Activated naive CD8-positive, alpha-beta T cell treated with anti-CD3 and anti-CD28 coated beads, Interleukin-2, amount 50 U/mL, for 24 hours (primary cell): ENCODE measurements around the gene MCTP2.

Experiments
- ATAC-seq: fragments of 150-1000 bp; cut with Tn5 transposase; one replicate; pipeline ENCODE4 v1.10.0; 2021
- DNase-seq: peaks from one replicate; pipeline ENCODE4 v3.0.0; 2021
- H3K27ac Mint-ChIP-seq: one replicate; pipeline ENCODE4 v1.8.0; 2021; ENCODE audit warnings: mild to moderate bottlenecking, mixed read lengths
- H3K27me3 Mint-ChIP-seq: one replicate; pipeline ENCODE4 v1.8.0; 2021; ENCODE audit warnings: mixed read lengths
- H3K36me3 Mint-ChIP-seq: one replicate; pipeline ENCODE4 v1.8.0; 2021; ENCODE audit warnings: low read depth, mixed read lengths
- H3K4me1 Mint-ChIP-seq: one replicate; pipeline ENCODE4 v1.8.0; 2021; ENCODE audit warnings: mixed read lengths
- H3K4me3 Mint-ChIP-seq: one replicate; pipeline ENCODE4 v1.8.0; 2021; ENCODE audit warnings: mild to moderate bottlenecking, moderate library complexity, mixed read lengths
- H3K9me3 Mint-ChIP-seq: one replicate; pipeline ENCODE4 v1.8.0; 2021; ENCODE audit warnings: mixed read lengths

MCTP2 gene

GRCh38 chr15:94383041-94383440 lies 151.7 kb downstream of the MCTP2 start:
- H3K4me3 Mint-ChIP-seq, result no peak overlapping the region
- H3K36me3 Mint-ChIP-seq, result peaks cover 38% of the 10 kb centered on the region
- H3K9me3 Mint-ChIP-seq, result no peaks in the 10 kb centered on the region
- ATAC-seq, result no peak
- peaks cover 11% of the 10 kb centered on the region for H3K4me1 Mint-ChIP-seq
- no peaks in the 10 kb centered on the region for H3K27me3 Mint-ChIP-seq
- DNase-seq, result no peak
- H3K27ac Mint-ChIP-seq, result no peak overlapping the region

GRCh38 chr15:94383706-94384105 lies 152.3 kb downstream of the MCTP2 start:
- ATAC-seq, result no peak
- Mint-ChIP-seq H3K36me3 (peaks cover 37% of the 10 kb centered on the region), H3K4me1 (peaks cover 13% of the 10 kb centered on the region)

DNA sequence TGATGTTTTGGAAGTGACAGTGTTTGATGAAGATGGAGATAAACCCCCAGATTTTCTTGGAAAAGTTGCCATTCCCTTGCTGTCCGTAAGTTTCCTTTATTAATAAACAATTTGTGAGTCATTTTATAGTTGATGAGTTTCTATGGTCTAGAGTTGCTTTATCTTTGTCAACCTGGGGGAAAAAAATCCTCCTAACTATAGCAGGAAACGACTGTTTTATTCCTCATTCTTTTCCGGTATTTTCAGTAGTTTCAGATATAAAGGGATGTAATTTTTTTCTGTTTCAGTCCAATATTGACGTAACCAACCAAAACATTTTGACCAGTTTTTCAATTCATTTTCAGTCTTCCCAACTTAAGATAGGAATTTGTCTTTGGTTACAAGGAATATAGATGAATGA lies 154.1 kb downstream of the MCTP2 start:
- DNase-seq, result no peak
- Mint-ChIP-seq H3K4me1 (peaks cover 13% of the 10 kb centered on the region), H3K27me3 (no peaks in the 10 kb centered on the region), H3K4me3 (no peak overlapping the region), H3K36me3 (peaks cover 31% of the 10 kb centered on the region), H3K9me3 (no peaks in the 10 kb centered on the region), H3K27ac (no peak overlapping the region)
- ATAC-seq, result no peak

More at GRCh38 chr15:94383706-94384105, 152.3 kb downstream of the MCTP2 start:
- DNase-seq, result no peak
- Mint-ChIP-seq H3K4me3 (no peak overlapping the region), H3K9me3 (no peaks in the 10 kb centered on the region), H3K27me3 (no peaks in the 10 kb centered on the region), H3K27ac (no peak overlapping the region)

GRCh38 chr15:94386351-94386750 lies 155.0 kb downstream of the MCTP2 start:
- DNase-seq (no peak), ATAC-seq (no peak)
- H3K4me1 Mint-ChIP-seq, result peaks cover 13% of the 10 kb centered on the region
- no peak overlapping the region for H3K4me3 Mint-ChIP-seq
- H3K9me3 Mint-ChIP-seq, result no peaks in the 10 kb centered on the region
- H3K27ac Mint-ChIP-seq, result no peak overlapping the region
- no peaks in the 10 kb centered on the region for H3K27me3 Mint-ChIP-seq
- H3K36me3 Mint-ChIP-seq, result peaks cover 31% of the 10 kb centered on the region

DNA sequence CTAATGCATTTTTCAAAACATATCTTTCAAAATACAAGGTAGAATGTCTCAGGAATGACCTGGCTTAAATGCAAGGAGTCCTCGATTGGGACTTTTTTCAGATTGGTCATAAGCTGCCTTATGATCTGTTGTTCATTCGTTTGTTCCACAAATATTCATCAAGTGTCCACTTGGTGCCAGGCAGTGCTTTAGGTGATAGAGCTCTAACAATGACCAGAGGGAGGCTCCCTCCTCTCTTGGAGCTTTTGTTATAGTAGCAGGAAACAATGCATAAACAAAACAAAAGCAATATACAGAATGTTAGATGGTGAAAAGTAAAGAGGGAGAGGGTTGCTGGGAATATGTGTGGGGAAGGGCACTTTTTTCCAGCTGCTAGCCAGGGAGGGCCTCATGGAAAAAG lies 156.1 kb downstream of the MCTP2 start:
- peaks cover 13% of the 10 kb centered on the region for H3K4me1 Mint-ChIP-seq
- ATAC-seq, result no peak
- peak overlapping the region; percentile 78 for H3K27ac Mint-ChIP-seq
- H3K27me3 Mint-ChIP-seq, result no peaks in the 10 kb centered on the region
- peak overlapping the region; percentile 4 for H3K4me3 Mint-ChIP-seq
- DNase-seq, result no peak
- H3K36me3 Mint-ChIP-seq, result peaks cover 34% of the 10 kb centered on the region
- H3K9me3 Mint-ChIP-seq, result no peaks in the 10 kb centered on the region

- Mint-ChIP-seq H3K36me3 (peaks cover 34% of the 10 kb centered on the region), H3K4me3 (peak overlapping the region; percentile 4), H3K4me1 (peaks cover 13% of the 10 kb centered on the region), H3K27ac (peak overlapping the region; percentile 78), H3K27me3 (no peaks in the 10 kb centered on the region), H3K9me3 (no peaks in the 10 kb centered on the region)
- ATAC-seq (peak; percentile 54), DNase-seq (peak; percentile 5)
Observed at GRCh38 chr15:94387849-94388441, 156.6 kb downstream of the MCTP2 start.

DNA sequence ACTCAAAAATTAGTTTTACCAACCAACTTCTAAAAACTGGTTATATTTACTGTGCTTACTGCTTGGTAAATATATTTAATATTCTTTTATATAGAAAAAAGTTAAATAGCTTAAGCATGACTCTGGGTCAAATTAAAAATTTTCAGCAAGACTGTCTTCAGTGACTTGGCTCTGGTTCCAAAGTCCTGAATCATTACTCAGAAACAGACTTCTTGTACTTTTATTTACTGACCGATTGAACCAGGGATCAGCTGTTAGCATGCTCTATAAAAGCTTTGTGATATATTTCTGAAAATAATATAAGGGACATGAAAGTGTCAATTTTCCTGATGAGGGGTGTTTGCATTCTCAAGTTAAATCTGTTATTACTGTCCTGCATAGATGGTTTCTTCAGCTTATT lies 164.3 kb downstream of the MCTP2 start:
- no peaks in the 10 kb centered on the region for H3K27me3 Mint-ChIP-seq
- ATAC-seq (no peak), DNase-seq (no peak)
- no peak overlapping the region for H3K4me3 Mint-ChIP-seq
- peaks cover 13% of the 10 kb centered on the region for H3K36me3 Mint-ChIP-seq
- H3K9me3 Mint-ChIP-seq, result no peaks in the 10 kb centered on the region
- no peak overlapping the region for H3K27ac Mint-ChIP-seq
- H3K4me1 Mint-ChIP-seq, result no peaks in the 10 kb centered on the region

GRCh38 chr15:94397337-94397736 lies 166.0 kb downstream of the MCTP2 start:
- no peaks in the 10 kb centered on the region for H3K27me3 Mint-ChIP-seq
- H3K36me3 Mint-ChIP-seq, result peaks cover 9% of the 10 kb centered on the region
- no peak overlapping the region for H3K27ac Mint-ChIP-seq
- H3K9me3 Mint-ChIP-seq, result no peaks in the 10 kb centered on the region
- no peak for DNase-seq
- no peak overlapping the region for H3K4me3 Mint-ChIP-seq
- no peaks in the 10 kb centered on the region for H3K4me1 Mint-ChIP-seq
- no peak for ATAC-seq

DNA sequence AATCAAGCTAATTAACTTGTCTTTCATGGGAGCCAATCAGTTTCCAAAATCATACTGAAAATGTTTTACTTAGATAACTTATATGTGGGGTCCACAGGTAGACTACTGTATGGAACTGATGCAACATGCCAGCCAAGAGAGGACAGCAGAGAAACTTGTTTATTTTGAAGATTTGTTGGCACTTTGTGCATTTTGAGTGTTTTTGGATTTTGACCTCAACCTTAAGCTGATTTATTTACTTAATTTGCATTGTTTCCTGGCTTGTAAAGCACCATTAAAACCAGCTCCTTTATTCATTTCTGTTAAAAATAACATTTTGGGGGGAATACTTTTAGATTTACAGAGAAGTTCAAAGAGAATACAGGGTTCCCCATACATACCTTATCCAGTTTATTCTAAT lies 166.6 kb downstream of the MCTP2 start:
- no peak overlapping the region for H3K27ac Mint-ChIP-seq

DNA sequence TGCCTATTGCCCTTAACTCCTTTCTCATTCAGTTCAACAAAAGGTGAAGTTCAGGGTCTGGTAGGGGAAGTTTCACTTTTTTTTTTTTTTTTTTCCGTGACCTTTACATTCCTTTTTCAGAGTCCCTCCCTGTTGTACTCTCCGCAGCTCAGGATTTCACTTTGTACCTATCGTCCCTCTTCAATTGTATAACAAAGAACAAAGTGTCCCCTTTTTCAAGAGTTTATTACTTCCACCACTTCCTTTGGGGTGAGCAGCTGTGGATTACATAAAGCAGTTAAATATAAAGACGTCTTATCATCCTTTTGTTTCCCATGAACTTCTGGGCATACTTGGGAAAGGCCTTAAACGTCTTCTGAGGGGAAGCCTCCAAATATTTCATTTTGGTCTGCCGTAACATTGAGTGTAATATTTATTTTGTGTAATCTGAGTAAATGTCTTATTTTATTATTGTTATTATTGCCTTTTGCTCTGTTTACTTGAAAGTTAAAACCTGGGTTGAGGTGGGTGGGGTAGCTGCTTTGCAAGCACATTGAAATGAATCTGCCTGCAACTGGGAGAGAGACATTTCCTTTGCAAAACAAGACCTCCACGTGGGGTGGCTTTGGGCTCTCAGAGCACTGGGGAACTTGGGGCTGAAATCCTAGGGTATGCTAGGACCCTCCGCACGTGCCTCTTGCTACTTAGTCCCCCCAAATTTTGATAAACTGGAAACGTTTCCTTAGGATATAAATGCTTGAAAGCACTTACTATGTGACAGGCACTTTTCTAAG lies 169.4 kb downstream of the MCTP2 start:
- H3K36me3 Mint-ChIP-seq, result peaks cover 19% of the 10 kb centered on the region
- H3K4me1 Mint-ChIP-seq, result no peaks in the 10 kb centered on the region
- ATAC-seq (no peak), DNase-seq (no peak)
- H3K9me3 Mint-ChIP-seq, result no peaks in the 10 kb centered on the region
- H3K27me3 Mint-ChIP-seq, result no peaks in the 10 kb centered on the region
- no peak overlapping the region for H3K4me3 Mint-ChIP-seq
- no peak overlapping the region for H3K27ac Mint-ChIP-seq

More for the DNA sequence above, 166.6 kb downstream of the MCTP2 start:
- Mint-ChIP-seq H3K9me3 (no peaks in the 10 kb centered on the region), H3K36me3 (peaks cover 12% of the 10 kb centered on the region), H3K4me1 (no peaks in the 10 kb centered on the region), H3K27me3 (no peaks in the 10 kb centered on the region), H3K4me3 (no peak overlapping the region)
- ATAC-seq (no peak), DNase-seq (no peak)

DNA sequence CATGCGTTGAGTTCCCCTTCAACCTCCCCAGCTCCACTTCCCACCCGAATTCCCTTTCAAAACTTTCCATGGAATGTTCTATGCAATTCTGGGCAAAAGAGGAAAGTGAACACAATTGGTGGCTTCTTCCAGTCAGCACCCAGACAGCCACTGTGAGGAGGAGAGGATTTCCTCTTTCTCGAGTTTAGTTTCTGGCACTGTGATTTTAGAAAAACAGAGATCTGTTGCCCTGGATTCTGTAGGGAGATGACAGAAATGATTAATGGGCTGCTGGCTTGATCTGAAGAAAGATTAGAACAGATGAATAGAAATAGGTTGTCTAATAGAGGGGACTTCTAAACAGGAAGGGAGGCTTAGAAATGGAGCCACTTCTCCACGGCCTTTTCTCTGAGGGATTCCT lies 172.0 kb downstream of the MCTP2 start:
- peaks cover 15% of the 10 kb centered on the region for H3K36me3 Mint-ChIP-seq

DNA sequence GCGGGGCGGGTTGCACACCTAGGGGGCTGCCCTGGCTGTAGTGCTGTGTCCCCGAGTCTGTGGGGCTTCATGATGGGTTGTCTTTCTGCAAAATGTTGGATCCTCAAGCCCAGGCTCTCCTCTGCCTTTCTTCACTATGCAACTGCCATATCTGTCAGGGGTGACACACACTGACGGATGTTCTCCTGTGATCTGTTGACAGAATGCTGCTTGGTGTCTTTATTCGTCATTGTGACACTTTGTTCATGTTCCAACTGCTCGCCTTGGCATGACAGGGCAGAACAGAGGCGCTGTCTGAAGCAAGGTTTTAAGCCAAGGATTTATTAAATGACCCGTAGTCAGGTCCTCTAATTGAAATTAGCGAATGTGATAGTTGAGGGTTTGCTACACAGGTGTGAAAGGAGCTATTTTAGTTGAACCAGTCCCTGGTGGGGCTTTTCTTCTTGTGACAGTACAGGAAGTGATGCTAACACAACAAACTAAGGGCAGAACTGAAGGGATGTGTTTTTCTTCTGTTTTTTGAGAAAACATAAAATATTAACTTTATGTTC lies 173.4 kb downstream of the MCTP2 start:
- DNase-seq (no peak), ATAC-seq (no peak)
- Mint-ChIP-seq H3K36me3 (peaks cover 19% of the 10 kb centered on the region), H3K27ac (no peak overlapping the region), H3K4me1 (no peaks in the 10 kb centered on the region), H3K27me3 (no peaks in the 10 kb centered on the region), H3K4me3 (no peak overlapping the region), H3K9me3 (no peaks in the 10 kb centered on the region)

More for the DNA sequence above, 172.0 kb downstream of the MCTP2 start:
- Mint-ChIP-seq H3K27me3 (no peaks in the 10 kb centered on the region), H3K4me1 (no peaks in the 10 kb centered on the region), H3K27ac (no peak overlapping the region), H3K4me3 (no peak overlapping the region), H3K9me3 (no peaks in the 10 kb centered on the region)
- DNase-seq (no peak), ATAC-seq (no peak)

GRCh38 chr15:94411285-94411684 lies 179.9 kb downstream of the MCTP2 start:
- H3K27me3 Mint-ChIP-seq, result no peaks in the 10 kb centered on the region
- peaks cover 7% of the 10 kb centered on the region for H3K36me3 Mint-ChIP-seq
- DNase-seq (no peak), ATAC-seq (no peak)
- H3K4me3 Mint-ChIP-seq, result no peak overlapping the region
- no peak overlapping the region for H3K27ac Mint-ChIP-seq
- H3K4me1 Mint-ChIP-seq, result no peaks in the 10 kb centered on the region
- H3K9me3 Mint-ChIP-seq, result no peaks in the 10 kb centered on the region

DNA sequence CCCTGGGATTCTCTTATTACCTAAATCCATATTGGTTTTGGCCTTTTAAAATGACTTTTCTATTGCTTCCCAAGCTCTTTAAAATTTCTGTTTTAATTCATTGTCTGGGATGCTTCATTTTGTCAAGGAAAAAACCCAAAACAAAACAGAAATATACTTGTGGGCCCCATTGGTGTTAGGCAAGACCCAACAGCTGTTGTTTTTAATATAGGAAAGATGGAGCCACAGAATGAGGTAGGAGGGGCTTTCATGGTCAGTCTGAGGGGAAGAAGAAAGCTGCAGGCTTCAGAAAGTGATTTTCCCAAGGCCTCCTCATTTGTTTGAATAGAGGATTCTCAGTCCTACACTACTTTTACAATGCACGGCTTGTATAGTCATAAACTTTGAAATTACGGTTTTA lies 180.5 kb downstream of the MCTP2 start:
- Mint-ChIP-seq H3K27ac (no peak overlapping the region), H3K4me1 (no peaks in the 10 kb centered on the region), H3K36me3 (peaks cover 7% of the 10 kb centered on the region), H3K4me3 (no peak overlapping the region), H3K9me3 (no peaks in the 10 kb centered on the region), H3K27me3 (no peaks in the 10 kb centered on the region)
- DNase-seq, result no peak
- ATAC-seq, result no peak
